ENCODE data around the gene SERTAD2.
A peak's percentile ranks its signal among the peaks of the same experiment; 100 is the strongest.

SERTAD2 gene

DNA sequence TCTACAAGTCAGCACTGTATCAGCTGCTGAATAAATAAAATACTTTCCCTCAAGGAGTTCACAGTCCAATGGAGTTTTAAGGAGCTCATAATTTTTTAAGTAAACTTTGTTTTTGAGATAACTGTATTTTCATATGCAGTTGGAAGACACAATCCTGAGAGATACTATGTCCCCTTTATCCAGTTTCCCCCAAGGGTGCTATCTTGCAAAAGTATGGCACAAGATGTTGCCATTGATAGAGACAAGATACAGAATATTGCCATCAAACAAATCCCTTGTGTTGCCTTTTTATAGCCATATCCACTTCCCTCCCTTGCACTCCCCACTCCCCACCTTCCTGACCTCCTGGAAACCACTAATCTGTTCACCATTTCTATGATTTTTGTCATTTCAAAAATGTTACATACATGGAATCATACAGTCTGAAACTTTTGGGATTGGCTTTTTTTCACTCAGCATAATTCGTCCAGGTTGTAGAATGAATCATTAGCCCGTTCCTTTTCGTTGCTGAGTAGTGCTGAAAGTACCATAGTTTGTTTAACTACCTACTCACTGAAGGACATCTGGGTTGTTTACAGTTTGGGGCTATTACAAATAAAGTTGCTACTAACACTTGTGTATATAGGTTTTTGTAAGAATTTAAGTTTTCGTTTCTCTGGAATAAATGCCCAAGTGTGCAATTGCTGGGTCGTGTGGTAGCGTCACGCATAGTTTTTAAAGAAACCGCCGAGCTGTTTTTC is 30.2 kb upstream of the SERTAD2 start:
- Histone ChIP-seq H3K4me3 (replicated peaks; ENCODE audit: insufficient read depth, low read length) (no peak overlapping the region), H3K27ac (replicated peaks) (no peak overlapping the region), H3K27me3 (ENCODE audit: insufficient read depth, poor library complexity, severe bottlenecking) (no peaks in the 10 kb centered on the region)
- TF ChIP-seq POLR2AphosphoS5 (IDR thresholded peaks at IDR 0.05; ENCODE audit: low read depth) (no peak), SPI1 (IDR thresholded peaks at IDR 0.05; ENCODE audit: borderline replicate concordance, low read depth) (no peak), GABPA (IDR thresholded peaks at IDR 0.05; ENCODE audit: low read depth) (no peak)
- TF ChIP-seq, protein P1, sequence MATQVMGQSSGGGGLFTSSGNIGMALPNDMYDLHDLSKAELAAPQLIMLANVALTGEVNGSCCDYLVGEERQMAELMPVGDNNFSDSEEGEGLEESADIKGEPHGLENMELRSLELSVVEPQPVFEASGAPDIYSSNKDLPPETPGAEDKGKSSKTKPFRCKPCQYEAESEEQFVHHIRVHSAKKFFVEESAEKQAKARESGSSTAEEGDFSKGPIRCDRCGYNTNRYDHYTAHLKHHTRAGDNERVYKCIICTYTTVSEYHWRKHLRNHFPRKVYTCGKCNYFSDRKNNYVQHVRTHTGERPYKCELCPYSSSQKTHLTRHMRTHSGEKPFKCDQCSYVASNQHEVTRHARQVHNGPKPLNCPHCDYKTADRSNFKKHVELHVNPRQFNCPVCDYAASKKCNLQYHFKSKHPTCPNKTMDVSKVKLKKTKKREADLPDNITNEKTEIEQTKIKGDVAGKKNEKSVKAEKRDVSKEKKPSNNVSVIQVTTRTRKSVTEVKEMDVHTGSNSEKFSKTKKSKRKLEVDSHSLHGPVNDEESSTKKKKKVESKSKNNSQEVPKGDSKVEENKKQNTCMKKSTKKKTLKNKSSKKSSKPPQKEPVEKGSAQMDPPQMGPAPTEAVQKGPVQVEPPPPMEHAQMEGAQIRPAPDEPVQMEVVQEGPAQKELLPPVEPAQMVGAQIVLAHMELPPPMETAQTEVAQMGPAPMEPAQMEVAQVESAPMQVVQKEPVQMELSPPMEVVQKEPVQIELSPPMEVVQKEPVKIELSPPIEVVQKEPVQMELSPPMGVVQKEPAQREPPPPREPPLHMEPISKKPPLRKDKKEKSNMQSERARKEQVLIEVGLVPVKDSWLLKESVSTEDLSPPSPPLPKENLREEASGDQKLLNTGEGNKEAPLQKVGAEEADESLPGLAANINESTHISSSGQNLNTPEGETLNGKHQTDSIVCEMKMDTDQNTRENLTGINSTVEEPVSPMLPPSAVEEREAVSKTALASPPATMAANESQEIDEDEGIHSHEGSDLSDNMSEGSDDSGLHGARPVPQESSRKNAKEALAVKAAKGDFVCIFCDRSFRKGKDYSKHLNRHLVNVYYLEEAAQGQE (IDR thresholded peaks at IDR 0.05; ENCODE audit: insufficient replicate concordance, low read depth), result no peak
- TF ChIP-seq, protein P2, sequence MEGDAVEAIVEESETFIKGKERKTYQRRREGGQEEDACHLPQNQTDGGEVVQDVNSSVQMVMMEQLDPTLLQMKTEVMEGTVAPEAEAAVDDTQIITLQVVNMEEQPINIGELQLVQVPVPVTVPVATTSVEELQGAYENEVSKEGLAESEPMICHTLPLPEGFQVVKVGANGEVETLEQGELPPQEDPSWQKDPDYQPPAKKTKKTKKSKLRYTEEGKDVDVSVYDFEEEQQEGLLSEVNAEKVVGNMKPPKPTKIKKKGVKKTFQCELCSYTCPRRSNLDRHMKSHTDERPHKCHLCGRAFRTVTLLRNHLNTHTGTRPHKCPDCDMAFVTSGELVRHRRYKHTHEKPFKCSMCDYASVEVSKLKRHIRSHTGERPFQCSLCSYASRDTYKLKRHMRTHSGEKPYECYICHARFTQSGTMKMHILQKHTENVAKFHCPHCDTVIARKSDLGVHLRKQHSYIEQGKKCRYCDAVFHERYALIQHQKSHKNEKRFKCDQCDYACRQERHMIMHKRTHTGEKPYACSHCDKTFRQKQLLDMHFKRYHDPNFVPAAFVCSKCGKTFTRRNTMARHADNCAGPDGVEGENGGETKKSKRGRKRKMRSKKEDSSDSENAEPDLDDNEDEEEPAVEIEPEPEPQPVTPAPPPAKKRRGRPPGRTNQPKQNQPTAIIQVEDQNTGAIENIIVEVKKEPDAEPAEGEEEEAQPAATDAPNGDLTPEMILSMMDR (IDR thresholded peaks at IDR 0.05; ENCODE audit: insufficient read depth, low read length), result no peak
- no peak for DNase-seq (ENCODE audit: low read depth in 1 of 2, low spot score in 1 of 2)

DNA sequence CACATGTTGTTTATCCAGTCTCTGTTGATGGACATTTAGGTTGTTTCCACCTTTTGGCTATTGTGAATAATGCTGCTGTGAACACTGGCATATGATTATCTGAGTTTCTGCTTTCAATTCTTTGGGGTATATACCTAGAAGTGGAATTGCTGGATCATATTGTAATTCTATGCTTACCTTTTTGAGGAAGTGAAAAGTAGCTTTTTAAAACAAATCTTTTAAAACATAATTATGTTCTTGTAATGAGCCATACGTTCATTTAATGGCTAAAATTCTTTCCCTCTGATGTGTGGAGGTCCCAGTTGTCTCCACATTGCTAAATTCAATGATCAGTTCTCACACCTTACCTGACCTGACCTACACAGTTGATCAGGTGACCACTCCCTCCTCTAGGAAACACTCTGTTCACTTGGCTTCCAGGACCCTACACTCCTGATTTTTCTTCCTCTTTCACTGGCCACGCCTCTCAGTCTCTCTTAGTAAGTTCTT is 27.8 kb upstream of the SERTAD2 start:
- Histone ChIP-seq H3K27ac (replicated peaks) (no peak overlapping the region), H3K27me3 (ENCODE audit: insufficient read depth, poor library complexity, severe bottlenecking) (no peaks in the 10 kb centered on the region), H3K4me3 (replicated peaks; ENCODE audit: insufficient read depth, low read length) (no peak overlapping the region)
- DNase-seq (ENCODE audit: low read depth in 1 of 2, low spot score in 1 of 2), result peak in 1 of 2 experiments; percentile 44
- TF ChIP-seq SPI1 (IDR thresholded peaks at IDR 0.05; ENCODE audit: borderline replicate concordance, low read depth), result peak; percentile 61; the same call in 1 of the 2 replicates
- TF ChIP-seq, protein P2 (IDR thresholded peaks at IDR 0.05; ENCODE audit: insufficient read depth, low read length), result no peak

DNA sequence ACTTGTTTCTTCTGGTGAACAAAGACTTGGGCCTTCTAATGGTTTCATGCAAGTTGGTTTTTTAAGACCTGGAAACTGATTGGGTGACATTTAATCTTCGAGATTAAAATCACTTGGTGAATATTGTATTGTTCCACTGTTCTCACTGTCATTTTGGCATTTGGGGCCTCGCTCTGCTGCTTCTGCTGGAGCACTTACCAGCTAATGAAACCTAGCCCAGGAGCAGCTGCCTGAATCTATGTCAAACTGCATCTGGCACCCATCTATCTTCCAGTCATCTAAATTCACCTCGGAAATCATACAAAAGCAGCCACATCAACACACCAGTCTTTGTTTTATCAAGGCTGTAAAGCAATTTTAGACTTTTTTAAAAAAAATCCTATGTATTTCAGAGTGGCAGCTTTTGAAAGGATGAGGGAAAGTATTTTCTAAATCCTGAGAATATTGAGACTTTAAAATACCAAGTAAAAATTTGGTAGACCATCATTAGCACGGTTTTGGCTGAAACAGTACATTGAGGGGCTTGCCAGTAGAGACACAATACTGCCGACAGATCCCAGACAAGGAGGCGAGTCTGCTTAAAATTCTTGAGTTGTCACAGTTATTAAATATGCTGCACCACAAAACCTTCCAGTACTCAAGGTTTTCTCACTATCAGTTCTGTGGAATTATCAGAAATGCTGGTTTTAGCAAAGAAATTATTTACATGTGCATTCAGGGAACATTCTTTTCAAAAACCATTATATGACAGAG is 26.1 kb upstream of the SERTAD2 start:
- Histone ChIP-seq H3K27ac (replicated peaks) (no peak overlapping the region), H3K27me3 (ENCODE audit: insufficient read depth, poor library complexity, severe bottlenecking) (no peaks in the 10 kb centered on the region), H3K4me3 (replicated peaks; ENCODE audit: insufficient read depth, low read length) (no peak overlapping the region)
- TF ChIP-seq SPI1 (IDR thresholded peaks at IDR 0.05; ENCODE audit: borderline replicate concordance, low read depth) (no peak), POLR2AphosphoS5 (IDR thresholded peaks at IDR 0.05; ENCODE audit: low read depth) (no peak), GABPA (IDR thresholded peaks at IDR 0.05; ENCODE audit: low read depth) (no peak)
- TF ChIP-seq, protein P1 (IDR thresholded peaks at IDR 0.05; ENCODE audit: insufficient replicate concordance, low read depth), result no peak
- TF ChIP-seq, protein P2 (IDR thresholded peaks at IDR 0.05; ENCODE audit: insufficient read depth, low read length), result no peak
- DNase-seq (ENCODE audit: low read depth in 1 of 2, low spot score in 1 of 2), result no peak
